ENCODE measurements around the gene SNX9. TPM values are rescaled to one million over a fixed set of nuclear protein-coding genes. Genes with fewer than 3 reads are reported as not detected.

SNX9 gene
- polyA plus RNA-seq, 1 donor (not counting 4 experiments of a cell fraction or from before 2014, with no cell fraction given), result 37.8 TPM

- no peak overlapping the region for H2AFZ ChIP-seq (ENCODE audit: control insufficient read depth, low read length)
- H3K79me2 ChIP-seq (ENCODE audit: control insufficient read depth, insufficient read depth, low read length), result no peaks in the 10 kb centered on the region
- dilution Hi-C loops (cut with MboI; ENCODE audit: extremely low pct_ligation_motif_present, low sequenced_read_pairs), result no loop called here
- H4K20me1 ChIP-seq (ENCODE audit: control insufficient read depth, extremely low read depth, insufficient read depth, low read length), result no peaks in the 10 kb centered on the region
- H3K4me3 ChIP-seq (ENCODE audit: control insufficient read depth in 2 of 3, extremely low read depth in 1 of 3, insufficient read depth in 2 of 3, low read depth in 1 of 3, low read length in 3 of 3), result no peak overlapping the region
- H3K27ac ChIP-seq (ENCODE audit: control insufficient read depth, insufficient read depth, low read length), result no peak overlapping the region
- no peaks in the 10 kb centered on the region for H3K9me1 ChIP-seq (ENCODE audit: control insufficient read depth, extremely low read depth, insufficient read depth, low read length)
- no peak overlapping the region for H3K4me2 ChIP-seq (ENCODE audit: control insufficient read depth, extremely low read depth, insufficient read depth, low read depth, low read length)
- TF ChIP-seq EZH2 (IDR thresholded peaks at IDR 0.05; ENCODE audit: low read length), result no peak
- TF ChIP-seq, protein P1, sequence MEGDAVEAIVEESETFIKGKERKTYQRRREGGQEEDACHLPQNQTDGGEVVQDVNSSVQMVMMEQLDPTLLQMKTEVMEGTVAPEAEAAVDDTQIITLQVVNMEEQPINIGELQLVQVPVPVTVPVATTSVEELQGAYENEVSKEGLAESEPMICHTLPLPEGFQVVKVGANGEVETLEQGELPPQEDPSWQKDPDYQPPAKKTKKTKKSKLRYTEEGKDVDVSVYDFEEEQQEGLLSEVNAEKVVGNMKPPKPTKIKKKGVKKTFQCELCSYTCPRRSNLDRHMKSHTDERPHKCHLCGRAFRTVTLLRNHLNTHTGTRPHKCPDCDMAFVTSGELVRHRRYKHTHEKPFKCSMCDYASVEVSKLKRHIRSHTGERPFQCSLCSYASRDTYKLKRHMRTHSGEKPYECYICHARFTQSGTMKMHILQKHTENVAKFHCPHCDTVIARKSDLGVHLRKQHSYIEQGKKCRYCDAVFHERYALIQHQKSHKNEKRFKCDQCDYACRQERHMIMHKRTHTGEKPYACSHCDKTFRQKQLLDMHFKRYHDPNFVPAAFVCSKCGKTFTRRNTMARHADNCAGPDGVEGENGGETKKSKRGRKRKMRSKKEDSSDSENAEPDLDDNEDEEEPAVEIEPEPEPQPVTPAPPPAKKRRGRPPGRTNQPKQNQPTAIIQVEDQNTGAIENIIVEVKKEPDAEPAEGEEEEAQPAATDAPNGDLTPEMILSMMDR (optimal IDR thresholded peaks at IDR 0.05 in 1 of 3, IDR thresholded peaks at IDR 0.05 in 1 of 3, conservative IDR thresholded peaks at IDR 0.05 in 1 of 3; ENCODE audit: extremely low read depth in 1 of 3, insufficient read depth in 2 of 3, low read length in 3 of 3), result no peak
- no peaks in the 10 kb centered on the region for H3K36me3 ChIP-seq (ENCODE audit: control insufficient read depth in 2 of 2, extremely low read depth in 1 of 2, insufficient read depth in 2 of 2, low read length in 2 of 2)
- H3K9me3 ChIP-seq (ENCODE audit: control insufficient read depth, low read depth, low read length), result no peaks in the 10 kb centered on the region
- H3K9ac ChIP-seq (ENCODE audit: control insufficient read depth, extremely low read depth, insufficient read depth, low read length), result no peak overlapping the region
- no peak for DNase-seq (ENCODE audit: low read depth, low spot score)
- no peak for FAIRE-seq
- H3K27me3 ChIP-seq (ENCODE audit: control insufficient read depth, extremely low read depth, insufficient read depth, low read length), result no peaks in the 10 kb centered on the region
- H3K4me1 ChIP-seq (ENCODE audit: control insufficient read depth, extremely low read depth, insufficient read depth, low read length), result no peaks in the 10 kb centered on the region
Measured at GRCh38 chr6:157962601-157963302, 139.7 kb downstream of the SNX9 start.

- FAIRE-seq (no peak), DNase-seq (ENCODE audit: low read depth, low spot score) (no peak)
- H4K20me1 ChIP-seq (ENCODE audit: control insufficient read depth, extremely low read depth, insufficient read depth, low read length), result no peaks in the 10 kb centered on the region
- peaks cover 3% of the 10 kb centered on the region for H3K4me1 ChIP-seq (ENCODE audit: control insufficient read depth, extremely low read depth, insufficient read depth, low read length)
- TF ChIP-seq, protein P1 (optimal IDR thresholded peaks at IDR 0.05 in 1 of 3, IDR thresholded peaks at IDR 0.05 in 1 of 3, conservative IDR thresholded peaks at IDR 0.05 in 1 of 3; ENCODE audit: extremely low read depth in 1 of 3, insufficient read depth in 2 of 3, low read length in 3 of 3), result no peak
- TF ChIP-seq EZH2 (IDR thresholded peaks at IDR 0.05; ENCODE audit: low read length), result no peak
- no peak overlapping the region for H3K4me2 ChIP-seq (ENCODE audit: control insufficient read depth, extremely low read depth, insufficient read depth, low read depth, low read length)
- no peak overlapping the region for H3K4me3 ChIP-seq (ENCODE audit: control insufficient read depth in 2 of 3, extremely low read depth in 1 of 3, insufficient read depth in 2 of 3, low read depth in 1 of 3, low read length in 3 of 3)
- H3K9ac ChIP-seq (ENCODE audit: control insufficient read depth, extremely low read depth, insufficient read depth, low read length), result no peak overlapping the region
- H3K27ac ChIP-seq (ENCODE audit: control insufficient read depth, insufficient read depth, low read length), result no peak overlapping the region
- no peaks in the 10 kb centered on the region for H3K9me3 ChIP-seq (ENCODE audit: control insufficient read depth, low read depth, low read length)
- no peaks in the 10 kb centered on the region for H3K36me3 ChIP-seq (ENCODE audit: control insufficient read depth in 2 of 2, extremely low read depth in 1 of 2, insufficient read depth in 2 of 2, low read length in 2 of 2)
- no peaks in the 10 kb centered on the region for H3K79me2 ChIP-seq (ENCODE audit: control insufficient read depth, insufficient read depth, low read length)
- H3K27me3 ChIP-seq (ENCODE audit: control insufficient read depth, extremely low read depth, insufficient read depth, low read length), result no peaks in the 10 kb centered on the region
- no peak overlapping the region for H2AFZ ChIP-seq (ENCODE audit: control insufficient read depth, low read length)
- H3K9me1 ChIP-seq (ENCODE audit: control insufficient read depth, extremely low read depth, insufficient read depth, low read length), result no peaks in the 10 kb centered on the region
- dilution Hi-C loops (cut with MboI; ENCODE audit: extremely low pct_ligation_motif_present, low sequenced_read_pairs), result no loop called here
Measured at GRCh38 chr6:157964100-157964499, 141.1 kb downstream of the SNX9 start.
